Type B pancreatic cell (in vitro differentiated cells): Measurements from ENCODE around the gene MS4A2. TPM values are rescaled to one million over a fixed set of nuclear protein-coding genes. Genes with fewer than 3 reads are reported as not detected.
"Not testable (repeated sequence)": the region's sequence is repeated elsewhere in the genome, so short reads cannot be mapped to it uniquely, and the experiment has no call there.

Experiments
- DNase-seq: peaks from one replicate; pipeline ENCODE4 v3.0.0; 2021; ENCODE audit warnings: mixed read lengths; ENCODE audit not compliant: unreplicated experiment; ENCODE audit errors: extremely low spot score
- H3K27ac Mint-ChIP-seq: 2 replicates; pipeline ENCODE4 v1.8.0; 2021; ENCODE audit warnings: mild to moderate bottlenecking, mixed read lengths
- H3K27me3 Mint-ChIP-seq: 2 replicates; pipeline ENCODE4 v1.8.0; 2021; ENCODE audit warnings: mixed read lengths
- H3K36me3 Mint-ChIP-seq: 2 replicates; pipeline ENCODE4 v1.8.0; 2021; ENCODE audit warnings: mixed read lengths
- H3K4me1 Mint-ChIP-seq: one replicate; pipeline ENCODE4 v1.8.0; 2021; ENCODE audit warnings: mixed read lengths; ENCODE audit not compliant: unreplicated experiment
- H3K4me3 Mint-ChIP-seq: 2 replicates; pipeline ENCODE4 v1.8.0; 2021; ENCODE audit warnings: mild to moderate bottlenecking, mixed read lengths
- H3K9me3 Mint-ChIP-seq: 2 replicates; pipeline ENCODE4 v1.8.0; 2021; ENCODE audit warnings: mixed read lengths
- CTCF ChIP-seq: fragments of 200-600 bp; sonication (generic); conservative IDR thresholded peaks from 2 replicates; pipeline ENCODE4 v1.5.0; 2021; ENCODE audit warnings: antibody characterized with exemption, mild to moderate bottlenecking
- total RNA-seq: library from RNA; stranded (reverse); gene quantifications from 2 replicates; pipeline ENCODE4 v1.2.1, GENCODE V29; 2021; ENCODE audit warnings: low replicate concordance

Gene MS4A2
- total RNA-seq, 1 donor from 2014 or later = not detected

DNA sequence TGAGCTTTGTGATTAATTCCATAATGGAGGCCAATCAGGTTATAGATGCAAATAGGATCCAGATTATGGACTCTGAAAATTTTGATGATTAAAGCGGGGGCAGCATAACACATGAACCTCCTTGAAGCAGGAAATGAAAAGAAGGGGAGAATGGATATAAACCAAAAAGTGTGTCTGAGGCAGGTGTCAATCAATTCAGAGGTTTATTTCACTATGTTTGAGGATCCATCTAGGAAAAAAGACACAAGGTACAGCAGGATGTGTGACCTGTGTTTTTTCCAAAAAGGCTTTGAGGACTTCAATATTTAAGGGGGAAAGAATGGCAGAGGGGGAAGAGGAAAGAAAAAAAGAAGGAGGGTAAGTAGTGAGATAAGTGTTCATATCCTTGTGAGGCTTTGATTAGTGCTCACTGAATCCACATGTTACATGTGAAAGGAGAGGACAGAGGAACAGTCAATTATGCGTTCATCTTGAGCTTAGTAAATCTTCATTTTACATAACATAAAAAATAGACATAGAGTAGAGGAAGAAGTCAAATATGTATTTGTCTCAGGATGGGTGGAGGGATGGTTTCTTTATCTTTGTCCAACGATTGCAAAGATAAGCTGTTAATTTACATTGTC, 34.1 kb downstream of the MS4A2 start:
- Mint-ChIP-seq H3K4me3 (no peak overlapping the region), H3K27ac (no peak overlapping the region), H3K27me3 (no peaks in the 10 kb centered on the region), H3K9me3 (no peaks in the 10 kb centered on the region), H3K36me3 (no peaks in the 10 kb centered on the region), H3K4me1 (peaks cover 3% of the 10 kb centered on the region)
- no peak for TF ChIP-seq CTCF
- no peak for DNase-seq

DNA sequence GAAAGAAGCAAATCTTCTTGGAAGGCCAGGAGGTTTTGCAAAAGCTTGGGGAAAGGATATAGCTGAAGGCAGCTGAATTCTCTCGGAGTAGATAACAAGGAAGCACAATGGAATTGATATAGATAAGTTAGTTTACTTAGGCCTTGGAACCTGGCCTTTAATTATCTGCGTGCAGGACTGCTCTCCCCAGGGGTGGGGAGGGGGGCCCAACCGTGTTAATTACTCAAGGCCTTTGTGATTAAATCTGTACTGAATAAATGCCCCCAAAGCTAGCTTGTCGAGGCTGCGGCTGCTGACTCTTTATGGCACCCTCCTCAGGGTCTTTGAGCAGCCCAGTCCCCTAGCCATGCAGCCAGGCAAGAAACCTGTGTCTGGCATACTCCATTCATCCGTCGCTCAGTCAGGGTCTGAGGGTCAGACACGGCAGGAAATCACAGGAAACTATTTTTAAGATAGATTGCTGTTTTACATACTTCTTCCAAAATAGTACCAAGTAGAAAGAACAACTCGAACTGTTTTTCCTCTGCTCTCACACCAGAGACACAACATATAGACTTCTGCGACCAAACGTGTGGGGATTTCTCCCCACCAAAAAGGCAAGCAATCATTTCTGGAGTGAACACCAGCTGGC, 36.5 kb downstream of the MS4A2 start:
- no peak overlapping the region for H3K27ac Mint-ChIP-seq
- H3K36me3 Mint-ChIP-seq = no peaks in the 10 kb centered on the region
- no peak for DNase-seq
- no peak overlapping the region for H3K4me3 Mint-ChIP-seq
- H3K27me3 Mint-ChIP-seq = no peaks in the 10 kb centered on the region
- H3K9me3 Mint-ChIP-seq = no peaks in the 10 kb centered on the region
- no peak for TF ChIP-seq CTCF
- H3K4me1 Mint-ChIP-seq = peaks cover 3% of the 10 kb centered on the region

GRCh38 chr11:60125956-60126585, 37.6 kb downstream of the MS4A2 start:
- no peaks in the 10 kb centered on the region for H3K4me1 Mint-ChIP-seq
- TF ChIP-seq CTCF = no peak
- DNase-seq = no peak
- H3K4me3 Mint-ChIP-seq = no peak overlapping the region
- no peak overlapping the region for H3K27ac Mint-ChIP-seq
- no peaks in the 10 kb centered on the region for H3K9me3 Mint-ChIP-seq
- no peaks in the 10 kb centered on the region for H3K27me3 Mint-ChIP-seq
- no peaks in the 10 kb centered on the region for H3K36me3 Mint-ChIP-seq

- no peak overlapping the region for H3K4me3 Mint-ChIP-seq
- no peaks in the 10 kb centered on the region for H3K36me3 Mint-ChIP-seq
- H3K4me1 Mint-ChIP-seq = no peaks in the 10 kb centered on the region
- no peak for DNase-seq
- H3K9me3 Mint-ChIP-seq = no peaks in the 10 kb centered on the region
- H3K27ac Mint-ChIP-seq = no peak overlapping the region
- TF ChIP-seq CTCF = no peak
- no peaks in the 10 kb centered on the region for H3K27me3 Mint-ChIP-seq
Observed at GRCh38 chr11:60127311-60127811, 38.9 kb downstream of the MS4A2 start.

- no peaks in the 10 kb centered on the region for H3K36me3 Mint-ChIP-seq
- no peaks in the 10 kb centered on the region for H3K4me1 Mint-ChIP-seq
- no peak for TF ChIP-seq CTCF
- DNase-seq = no peak
- H3K9me3 Mint-ChIP-seq = no peaks in the 10 kb centered on the region
- no peaks in the 10 kb centered on the region for H3K27me3 Mint-ChIP-seq
- no peak overlapping the region for H3K4me3 Mint-ChIP-seq
- no peak overlapping the region for H3K27ac Mint-ChIP-seq
Observed at GRCh38 chr11:60128376-60128775, 39.9 kb downstream of the MS4A2 start.

- H3K27ac Mint-ChIP-seq, DNase-seq, H3K27me3 Mint-ChIP-seq, H3K4me1 Mint-ChIP-seq, H3K9me3 Mint-ChIP-seq, H3K4me3 Mint-ChIP-seq, H3K36me3 Mint-ChIP-seq: not testable (repeated sequence)
Observed at GRCh38 chr11:60128866-60129265, 40.4 kb downstream of the MS4A2 start.
